ENCODE measurements around the gene CDKL5.
"Not testable (repeated sequence)": the region's sequence is repeated elsewhere in the genome, so short reads cannot be mapped to it uniquely, and the experiment has no call there.

The CDKL5 gene

GRCh38 chrX:18575744-18576143, 150.3 kb downstream of the CDKL5 start:
- no peak for DNase-seq (ENCODE audit: low read depth in 2 of 2)

- DNase-seq (ENCODE audit: low read depth in 2 of 2), result no peak
Measured at GRCh38 chrX:18577400-18577799, 152.0 kb downstream of the CDKL5 start.

GRCh38 chrX:18578546-18578945, 153.1 kb downstream of the CDKL5 start:
- DNase-seq (ENCODE audit: low read depth in 2 of 2), result no peak

- DNase-seq (ENCODE audit: low read depth in 2 of 2), result no peak
Measured at GRCh38 chrX:18579495-18579894, 154.1 kb downstream of the CDKL5 start.

GRCh38 chrX:18582910-18583493, 157.6 kb downstream of the CDKL5 start:
- no peak for DNase-seq (ENCODE audit: low read depth in 2 of 2)

GRCh38 chrX:18589292-18589691, 163.9 kb downstream of the CDKL5 start:
- DNase-seq (ENCODE audit: low read depth in 2 of 2), result not testable (repeated sequence)

GRCh38 chrX:18591834-18592233, 166.4 kb downstream of the CDKL5 start:
- DNase-seq (ENCODE audit: low read depth in 2 of 2), result no peak

GRCh38 chrX:18594079-18594478, 168.7 kb downstream of the CDKL5 start:
- DNase-seq (ENCODE audit: low read depth in 2 of 2), result no peak

GRCh38 chrX:18596096-18596495, 170.7 kb downstream of the CDKL5 start:
- DNase-seq (ENCODE audit: low read depth in 2 of 2), result no peak

- no peak for DNase-seq (ENCODE audit: low read depth in 2 of 2)
Measured at GRCh38 chrX:18598413-18598812, 173.0 kb downstream of the CDKL5 start.

GRCh38 chrX:18607966-18608365, 182.6 kb downstream of the CDKL5 start:
- DNase-seq (ENCODE audit: low read depth in 2 of 2), result no peak

- no peak for DNase-seq (ENCODE audit: low read depth in 2 of 2)
Measured at GRCh38 chrX:18613930-18614639, 188.7 kb downstream of the CDKL5 start.

GRCh38 chrX:18616688-18617406, 191.4 kb downstream of the CDKL5 start:
- no peak for DNase-seq (ENCODE audit: low read depth in 2 of 2)

GRCh38 chrX:18617407-18617750, 192.0 kb downstream of the CDKL5 start:
- no peak for DNase-seq (ENCODE audit: low read depth in 2 of 2)

- no peak for DNase-seq (ENCODE audit: low read depth in 2 of 2)
Measured at GRCh38 chrX:18619288-18619687, 193.9 kb downstream of the CDKL5 start.

- no peak for DNase-seq (ENCODE audit: low read depth in 2 of 2)
Measured at GRCh38 chrX:18620349-18620748, 194.9 kb downstream of the CDKL5 start.

- DNase-seq (ENCODE audit: low read depth in 2 of 2), result no peak
Measured at GRCh38 chrX:18624599-18624998, 199.2 kb downstream of the CDKL5 start.

- DNase-seq (ENCODE audit: low read depth in 2 of 2), result no peak
Measured at GRCh38 chrX:18630934-18631333, 205.5 kb downstream of the CDKL5 start.

- no peak for DNase-seq (ENCODE audit: low read depth in 2 of 2)
Measured at GRCh38 chrX:18638398-18638797, 213.0 kb downstream of the CDKL5 start.

GRCh38 chrX:18639280-18639679, 213.9 kb downstream of the CDKL5 start:
- no peak for DNase-seq (ENCODE audit: low read depth in 2 of 2)

- DNase-seq (ENCODE audit: low read depth in 2 of 2), result no peak
Measured at GRCh38 chrX:18640686-18641085, 215.3 kb downstream of the CDKL5 start.

GRCh38 chrX:18643243-18643642, 217.8 kb downstream of the CDKL5 start:
- no peak for DNase-seq (ENCODE audit: low read depth in 2 of 2)

- no peak for DNase-seq (ENCODE audit: low read depth in 2 of 2)
Measured at GRCh38 chrX:18643853-18644252, 218.4 kb downstream of the CDKL5 start.

All from stimulated activated CD4-positive, alpha-beta T cell treated with anti-CD3 and anti-CD28 coated beads, Interleukin-1b, Interleukin-23, amount 100 ng/mL, for 1 hour (primary cell).